ENCODE results near the gene TTC3. TPM values are rescaled to one million over a fixed set of nuclear protein-coding genes. Genes with fewer than 3 reads are reported as not detected.
"Not testable (repeated sequence)": the region's sequence is repeated elsewhere in the genome, so short reads cannot be mapped to it uniquely, and the experiment has no call there.

TTC3 gene
- total and polyA plus RNA-seq, 2 of the 13 experiments (the other 11 are each of a cell fraction or from before 2014, with no cell fraction given) = 55.7 to 108 TPM

DNA sequence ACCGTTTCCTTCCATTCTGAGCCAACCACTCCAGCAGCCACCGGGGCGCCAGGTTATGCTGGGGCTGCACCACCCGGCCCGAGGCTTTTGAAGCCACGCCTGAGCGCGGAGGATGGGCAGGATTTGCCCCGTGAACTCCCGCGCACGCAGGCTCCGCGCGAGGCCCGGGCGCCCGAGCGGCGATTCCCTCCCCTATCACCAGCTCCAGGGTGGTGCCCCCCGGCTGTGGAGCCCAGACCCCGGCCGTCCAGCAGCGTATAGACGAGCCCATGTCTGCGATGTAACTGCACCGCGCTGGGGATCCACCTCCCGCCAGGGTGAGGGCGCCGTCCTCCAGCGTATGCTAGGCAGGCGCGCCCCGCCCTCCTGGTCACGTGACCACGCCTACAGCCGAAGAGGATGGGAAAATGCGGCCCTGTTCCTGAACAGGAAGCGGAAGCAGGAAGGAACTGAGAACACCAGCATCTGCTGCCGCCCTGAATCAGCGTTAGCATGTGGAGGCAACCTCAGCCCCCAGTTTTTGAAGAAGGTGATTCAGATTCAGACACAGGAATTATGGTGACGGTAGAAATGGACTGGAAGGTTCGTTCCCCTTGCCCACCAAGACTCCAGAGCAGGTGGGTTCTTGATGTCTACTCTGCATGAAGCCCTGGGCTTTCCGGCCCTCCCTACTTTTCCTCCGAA is 148.1 kb downstream of the TTC3 start (continued):
- TF ChIP-seq IKZF1 (IDR thresholded peaks at IDR 0.05) = no peak
- TF ChIP-seq, protein P1, sequence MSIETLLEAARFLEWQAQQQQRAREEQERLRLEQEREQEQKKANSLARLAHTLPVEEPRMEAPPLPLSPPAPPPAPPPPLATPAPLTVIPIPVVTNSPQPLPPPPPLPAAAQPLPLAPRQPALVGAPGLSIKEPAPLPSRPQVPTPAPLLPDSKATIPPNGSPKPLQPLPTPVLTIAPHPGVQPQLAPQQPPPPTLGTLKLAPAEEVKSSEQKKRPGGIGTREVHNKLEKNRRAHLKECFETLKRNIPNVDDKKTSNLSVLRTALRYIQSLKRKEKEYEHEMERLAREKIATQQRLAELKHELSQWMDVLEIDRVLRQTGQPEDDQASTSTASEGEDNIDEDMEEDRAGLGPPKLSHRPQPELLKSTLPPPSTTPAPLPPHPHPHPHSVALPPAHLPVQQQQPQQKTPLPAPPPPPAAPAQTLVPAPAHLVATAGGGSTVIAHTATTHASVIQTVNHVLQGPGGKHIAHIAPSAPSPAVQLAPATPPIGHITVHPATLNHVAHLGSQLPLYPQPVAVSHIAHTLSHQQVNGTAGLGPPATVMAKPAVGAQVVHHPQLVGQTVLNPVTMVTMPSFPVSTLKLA (IDR thresholded peaks at IDR 0.05) = peak; percentile 62
- no peak for TF ChIP-seq NFIB (CRISPR knock-in tag; IDR thresholded peaks at IDR 0.05; ENCODE audit: borderline replicate concordance)
- TF ChIP-seq ZNF558 (CRISPR knock-in tag; IDR thresholded peaks at IDR 0.05; ENCODE audit: borderline replicate concordance) = peak; percentile 29; the same call in 1 of the 2 replicates
- TF ChIP-seq HMGXB4 (CRISPR knock-in tag; IDR thresholded peaks at IDR 0.05; ENCODE audit: borderline replicate concordance in 1 of 2, low read depth in 1 of 2) = peak; percentile 87 to 95
- no peak for TF ChIP-seq PLSCR1 (CRISPR knock-in tag; IDR thresholded peaks at IDR 0.05; ENCODE audit: borderline replicate concordance)
- no peak for TF ChIP-seq MAFK (conservative IDR thresholded peaks at IDR 0.05 in 1 of 2, IDR thresholded peaks at IDR 0.05 in 1 of 2; ENCODE audit: low read length in 2 of 2)
- TF ChIP-seq, protein P2, sequence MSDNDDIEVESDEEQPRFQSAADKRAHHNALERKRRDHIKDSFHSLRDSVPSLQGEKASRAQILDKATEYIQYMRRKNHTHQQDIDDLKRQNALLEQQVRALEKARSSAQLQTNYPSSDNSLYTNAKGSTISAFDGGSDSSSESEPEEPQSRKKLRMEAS (IDR thresholded peaks at IDR 0.05) = peak; percentile 97

DNA sequence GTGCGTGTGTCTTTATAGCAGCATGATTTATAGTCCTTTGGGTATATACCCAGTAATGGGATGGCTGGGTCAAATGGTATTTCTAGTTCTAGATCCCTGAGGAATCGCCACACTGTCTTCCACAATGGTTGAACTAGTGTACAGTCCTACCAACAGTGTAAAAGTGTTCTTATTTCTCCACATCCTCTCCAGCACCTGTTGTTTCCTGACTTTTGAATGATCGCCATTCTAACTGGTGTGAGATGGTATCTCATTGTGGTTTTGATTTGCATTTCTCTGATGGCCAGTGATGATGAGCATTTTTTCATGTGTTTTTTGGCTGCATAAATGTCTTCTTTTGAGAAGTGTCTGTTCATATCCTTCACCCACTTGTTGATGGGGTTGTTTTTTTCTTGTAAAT is 149.2 kb downstream of the TTC3 start:
- ATAC-seq; H2AFZ ChIP-seq (ENCODE audit: low read length); FAIRE-seq; DNase-seq (ENCODE audit: low spot score); H3K9me3 ChIP-seq (ENCODE audit: low read length); POLR2A ChIA-PET; H3K4me2 ChIP-seq (ENCODE audit: low read depth, low read length); H4K20me1 ChIP-seq (ENCODE audit: insufficient read depth, low read length); H3K27ac ChIP-seq (ENCODE audit: extremely low read length, insufficient read depth, low read length); H3K27me3 ChIP-seq (ENCODE audit: control insufficient read depth in 1 of 2, insufficient read depth in 2 of 2, low read length in 2 of 2); BruUV-seq (replicated peaks); H3K9ac ChIP-seq (ENCODE audit: insufficient read depth, low read depth, low read length); H3K4me3 ChIP-seq (replicated peaks in 1 of 3; ENCODE audit: insufficient read depth in 1 of 3, low read depth in 2 of 3, low read length in 3 of 3); CTCF ChIA-PET (ENCODE audit: low intra/inter-chr PET ratio, low total read pairs); in situ Hi-C loops (cut with HindIII; ENCODE audit: extremely low pct_ligation_motif_present, low pct_unique_long_range_greater_than_20kb): not testable (repeated sequence)
- 100% methylated on average over 2 of the region's 3 CpGs for WGBS (ENCODE audit: low lambda C conversion rate)
- H3K4me1 ChIP-seq (ENCODE audit: insufficient read depth, low read length) = peaks cover 21% of the 10 kb centered on the region
- peaks cover 6 to 31% of the 10 kb centered on the region in 2 experiments; a peak in 3 of 5 replicates for H3K36me3 ChIP-seq (replicated peaks in 1 of 2; ENCODE audit: control insufficient read depth in 1 of 2, insufficient read depth in 2 of 2, low read length in 2 of 2)
- H3K79me2 ChIP-seq (ENCODE audit: insufficient read depth, low read length) = peaks cover 33% of the 10 kb centered on the region
- intact Hi-C loops (cut with micrococcal nuclease; ENCODE audit: unreplicated experiment) = loop anchor here (5.0 kb wide), 1 partner anchor 145 kb away; the partner anchor contains the start of gene DYRK1A

Data from HepG2 (cell line).